ENCODE results near the gene GNMT. TPM values are rescaled to one million over a fixed set of nuclear protein-coding genes. Genes with fewer than 3 reads are reported as not detected.

Gene GNMT
- total and polyA plus RNA-seq, 2 of the 8 experiments (the other 6 are each of a cell fraction or from before 2014, with no cell fraction given), result 1.8 to 3.4 TPM

GRCh38 chr6:42916288-42916687 lies 44.3 kb upstream of the GNMT start:
- Histone ChIP-seq H3K79me2 (ENCODE audit: control insufficient read depth in 1 of 2, insufficient read depth in 2 of 2, low read length in 2 of 2) (no peaks in the 10 kb centered on the region), H2BK15ac (ENCODE audit: low read length) (no peak overlapping the region), H2BK5ac (ENCODE audit: low read depth, low read length) (no peak overlapping the region), H3K4me2 (ENCODE audit: insufficient read depth in 1 of 2, low read depth in 2 of 2, low read length in 2 of 2) (no peak overlapping the region), H2BK12ac (ENCODE audit: low read depth, low read length) (no peak overlapping the region), H2BK120ac (replicated peaks; ENCODE audit: low read depth, low read length) (no peak overlapping the region), H4K5ac (ENCODE audit: insufficient read length, low read depth, low read length) (no peak overlapping the region), H4K8ac (ENCODE audit: extremely low read depth, insufficient read depth, low read length) (no peak overlapping the region), H3K56ac (replicated peaks; ENCODE audit: insufficient read length, low read depth, low read length) (no peak overlapping the region), H4K20me1 (replicated peaks in 1 of 2; ENCODE audit: control insufficient read depth in 1 of 2, insufficient read depth in 2 of 2, low read length in 2 of 2) (no peaks in the 10 kb centered on the region), H2AFZ (ENCODE audit: low read length) (no peak overlapping the region), H3K79me1 (ENCODE audit: low read depth, low read length) (no peaks in the 10 kb centered on the region), H3K4ac (replicated peaks; ENCODE audit: insufficient read length, low read depth, low read length) (no peak overlapping the region), H3K27ac (ENCODE audit: low read depth, low read length) (no peak overlapping the region), H3K4me1 (replicated peaks in 1 of 4; ENCODE audit: control insufficient read depth in 3 of 4, insufficient read depth in 4 of 4, low read length in 3 of 4) (no peaks in the 10 kb centered on the region), H3K18ac (ENCODE audit: extremely low read depth, low read length) (no peak overlapping the region), H3K4me3 (ENCODE audit: extremely low read depth in 1 of 4, insufficient read depth in 2 of 4, low read depth in 3 of 4, low read length in 4 of 4) (no peak overlapping the region), H3K23me2 (ENCODE audit: low read depth, low read length) (peaks cover 1% of the 10 kb centered on the region; the same call in 1 of the 2 replicates), H3K9me3 (ENCODE audit: insufficient read depth in 2 of 2, low read depth in 1 of 2, low read length in 1 of 2) (no peaks in the 10 kb centered on the region), H2AK5ac (ENCODE audit: low read depth, low read length) (no peak overlapping the region), H3K14ac (ENCODE audit: insufficient read length) (no peak overlapping the region), H3K36me3 (ENCODE audit: control insufficient read depth in 2 of 4, insufficient read depth in 4 of 4, low read length in 3 of 4) (no peaks in the 10 kb centered on the region), H2BK20ac (ENCODE audit: low read length) (no peak overlapping the region), H3K27me3 (replicated peaks in 1 of 4; ENCODE audit: control insufficient read depth in 3 of 4, extremely low read depth in 1 of 4, insufficient read depth in 3 of 4, low read length in 3 of 4) (no peaks in the 10 kb centered on the region), H4K91ac (replicated peaks; ENCODE audit: insufficient read length, low read length) (no peak overlapping the region), H3K23ac (ENCODE audit: insufficient read length) (no peak overlapping the region), H3K9ac (replicated peaks in 1 of 4; ENCODE audit: extremely low read depth in 1 of 4, low read depth in 3 of 4, low read length in 3 of 4) (no peak overlapping the region)
- ChIA-PET POLR2A (ENCODE audit: partially characterized antibody) (interaction anchor here (1.1 to 7.4 kb wide), 2 partner anchors 11 to 63 kb away, joined by 3 to 81 read pairs; partner anchors contain the start of genes CNPY3 and PEX6), CTCF (ENCODE audit: partially characterized antibody) (interaction anchor here (0.8 kb wide), 1 partner anchor 44 kb away, joined by 3 read pairs; the partner anchor contains the start of gene GNMT)
- WGBS, 2 experiments (ENCODE audit: extremely low coverage in 1 of 2, insufficient coverage in 1 of 2, insufficient read length in 1 of 2, insufficient replicate concordance in 2 of 2, low coverage in 1 of 2, low lambda C conversion rate in 2 of 2, missing lambda C conversion rate in 1 of 2), result 89% methylated on average over 1 of the region's 1 CpG; no CpG with 5 or more reads in 1 of the 2 experiments
- DNase-seq (ENCODE audit: low read depth in 1 of 2, low spot score in 2 of 2) (no peak), FAIRE-seq (no peak)
- no peak for TF ChIP-seq GABPA (IDR thresholded peaks at IDR 0.05; ENCODE audit: borderline replicate concordance, insufficient read depth, low read length)
- no peak for TF ChIP-seq TCF12 (IDR thresholded peaks at IDR 0.05; ENCODE audit: low read depth, low read length)
- TF ChIP-seq E2F6 (IDR thresholded peaks at IDR 0.05), result no peak
- no peak for TF ChIP-seq CHD1 (IDR thresholded peaks at IDR 0.05; ENCODE audit: low read depth, low read length)
- TF ChIP-seq EP300 (IDR thresholded peaks at IDR 0.05; ENCODE audit: borderline replicate concordance in 1 of 2, low read depth in 2 of 2, low read length in 2 of 2), result no peak
- no peak for TF ChIP-seq JUN (IDR thresholded peaks at IDR 0.05; ENCODE audit: low read depth, low read length)
- TF ChIP-seq RBBP5 (IDR thresholded peaks at IDR 0.05; ENCODE audit: borderline replicate concordance, low read depth, low read length), result no peak
- TF ChIP-seq HDAC2 (IDR thresholded peaks at IDR 0.05; ENCODE audit: borderline replicate concordance in 1 of 2, low read depth in 2 of 2, low read length in 2 of 2), result no peak
- TF ChIP-seq JUND (IDR thresholded peaks at IDR 0.05; ENCODE audit: low read length), result no peak
- TF ChIP-seq POU5F1 (IDR thresholded peaks at IDR 0.05; ENCODE audit: low read depth, low read length), result no peak
- no peak for TF ChIP-seq TAF7 (optimal IDR thresholded peaks at IDR 0.05; ENCODE audit: borderline replicate concordance, low read depth, low read length)
- TF ChIP-seq KDM1A (IDR thresholded peaks at IDR 0.05; ENCODE audit: borderline replicate concordance, low read length), result no peak
- TF ChIP-seq RXRA (IDR thresholded peaks at IDR 0.05; ENCODE audit: insufficient read depth, low read depth, low read length), result no peak

Measured in H1 (cell line).